HepG2 (cell line): ENCODE measurements around the gene PCSK6. TPM values are rescaled to one million over a fixed set of nuclear protein-coding genes. Genes with fewer than 3 reads are reported as not detected.

Experiments
- ATAC-seq: fragments of 200-7000 bp; cut with Tn5 transposase; 3 replicates; pipeline ENCODE4 v1.9.1; 2020; ENCODE audit warnings: mild to moderate bottlenecking, moderate library complexity
- BruUV-seq: library from RNA; stranded (reverse); fragments of 400-500 nt; replicated peaks from 2 replicates; lab custom pipeline; 2021; lab: Mats Ljungman, UMichigan
- CTCF ChIA-PET: fragments of 300-600 bp; formaldehyde crosslinking; extraction: SDS; loops from one replicate; lab custom pipeline; 2021; ENCODE audit warnings: low total read pairs, inconsistent platforms, low intra/inter-chr PET ratio; lab: Yijun Ruan, JAX
- POLR2A ChIA-PET: fragments of 350-600 bp; sonication (Branson Sonifier 250); formaldehyde crosslinking; loops from one replicate; lab custom pipeline; 2020; ENCODE audit warnings: antibody characterized with exemption, inconsistent platforms; lab: Yijun Ruan, JAX
- DNase-seq: peaks from one replicate; pipeline ENCODE4 v3.0.0-alpha.2; 2015; ENCODE audit warnings: low spot score
- FAIRE-seq: peaks from 3 replicates; lab custom pipeline; 2011; peaks lifted over from hg19 to GRCh38; lab: Jason Lieb, UNC
- H2AFZ ChIP-seq: one replicate; pipeline ENCODE4 v1.6.1; 2011; ENCODE audit warnings: low read length, inconsistent platforms
- H3K27ac ChIP-seq: fragments of 300-600 bp; 3 replicates; pipeline ENCODE4 v1.8.0; 2011; ENCODE audit warnings: mixed run types, mild to moderate bottlenecking, mixed read lengths, low read length, inconsistent platforms; ENCODE audit not compliant: insufficient read depth; ENCODE audit errors: extremely low read length
- H3K27me3 ChIP-seq, 2 experiments: fragments of 200-600 bp in 1 of 2; 2 replicates in 1 of 2; 3 replicates in 1 of 2; pipeline versions ENCODE4 v1.6.0 to v1.8.0; 2011; ENCODE audit warnings: low read length in 2 of 2, mild to moderate bottlenecking in 2 of 2, moderate library complexity in 2 of 2, inconsistent platforms in 1 of 2; ENCODE audit not compliant: insufficient read depth in 2 of 2, control insufficient read depth in 1 of 2
- H3K36me3 ChIP-seq, 2 experiments: fragments of 200-600 bp in 1 of 2; replicated peaks in 1 of 2; 2 replicates in 1 of 2; 3 replicates in 1 of 2; pipeline versions ENCODE4 v1.5.1 to v1.8.0; 2011; ENCODE audit warnings: low read length in 2 of 2, inconsistent platforms in 1 of 2; ENCODE audit not compliant: insufficient read depth in 2 of 2, control insufficient read depth in 1 of 2
- H3K4me1 ChIP-seq: 2 replicates; pipeline ENCODE4 v1.5.1; 2012; ENCODE audit warnings: low read length, inconsistent platforms; ENCODE audit not compliant: insufficient read depth
- H3K4me2 ChIP-seq: 2 replicates; pipeline ENCODE4 v1.6.0; 2011; ENCODE audit warnings: low read depth, low read length, inconsistent platforms
- H3K4me3 ChIP-seq, 3 experiments: fragments of 200-600 bp in 1 of 3; sonication (generic), shearing (Covaris generic) in 1 of 3; replicated peaks in 1 of 3; 2 replicates each; pipeline ENCODE4 v1.5.1; 2011 to 2016; ENCODE audit warnings: low read length in 3 of 3, inconsistent platforms in 2 of 3, low read depth in 2 of 3, mild to moderate bottlenecking in 2 of 3, control low read depth in 1 of 3, mixed read lengths in 1 of 3; ENCODE audit not compliant: insufficient read depth in 1 of 3
- H3K79me2 ChIP-seq: one replicate; pipeline ENCODE4 v1.6.1; 2011; ENCODE audit warnings: low read length, inconsistent platforms; ENCODE audit not compliant: insufficient read depth
- H3K9ac ChIP-seq: 2 replicates; pipeline ENCODE4 v1.6.0; 2011; ENCODE audit warnings: mild to moderate bottlenecking, low read depth, low read length, inconsistent platforms; ENCODE audit not compliant: insufficient read depth
- H3K9me3 ChIP-seq: 2 replicates; pipeline ENCODE4 v1.5.1; 2012; ENCODE audit warnings: mild to moderate bottlenecking, low read length
- H4K20me1 ChIP-seq: 2 replicates; pipeline ENCODE4 v1.6.0; 2011; ENCODE audit warnings: inconsistent platforms, mild to moderate bottlenecking, low read length, moderate library complexity; ENCODE audit not compliant: insufficient read depth
- ASH2L ChIP-seq: fragments of 300-600, 200-600 bp; sonication (generic); IDR thresholded peaks from 2 replicates; pipeline ENCODE4 v1.7.0; 2017; ENCODE audit warnings: low read depth, mild to moderate bottlenecking, moderate library complexity, mixed read lengths, low read length; ENCODE audit not compliant: insufficient read length
- DNMT1 ChIP-seq: sonication (generic); formaldehyde crosslinking; IDR thresholded peaks from 2 replicates; pipeline ENCODE4 v1.5.1; 2020; ENCODE audit warnings: mild to moderate bottlenecking, missing genetic modification reagents
- EED ChIP-seq: sonication (generic); formaldehyde crosslinking; IDR thresholded peaks from 2 replicates; pipeline ENCODE4 v1.5.0; 2020; ENCODE audit warnings: mild to moderate bottlenecking, missing genetic modification reagents
- MED8 ChIP-seq: sonication (generic); formaldehyde crosslinking; IDR thresholded peaks from 2 replicates; pipeline ENCODE4 v1.8.1; 2023; ENCODE audit warnings: mild to moderate bottlenecking, missing genetic modification reagents; ENCODE audit not compliant: insufficient replicate concordance
- YEATS2 ChIP-seq: sonication (generic); formaldehyde crosslinking; IDR thresholded peaks from 2 replicates; pipeline ENCODE4 v1.4.0; 2020; ENCODE audit warnings: missing genetic modification reagents, borderline replicate concordance
- ZKSCAN1 ChIP-seq: fragments of 150-350 bp; IDR thresholded peaks from 2 replicates; pipeline ENCODE4 v1.6.1; 2014; ENCODE audit warnings: low read length
- ZNF672 ChIP-seq: sonication (generic); formaldehyde crosslinking; IDR thresholded peaks from 2 replicates; pipeline ENCODE4 v1.8.1; 2022; ENCODE audit warnings: missing genetic modification reagents
- WGBS: methylation state at CpG from one replicate; pipeline ENCODE4 v1.1.6; 2017; ENCODE audit warnings: low lambda C conversion rate; 5-methylcytosine and 5-hydroxymethylcytosine counted together
- in situ Hi-C: cut with HindIII; loops from 2 replicates; pipeline ENCODE4 v1.10.0; 2017; ENCODE audit warnings: low pct_unique_long_range_greater_than_20kb; ENCODE audit not compliant: extremely low pct_ligation_motif_present
- intact Hi-C: fragments of 100-400 bp; cut with micrococcal nuclease; formaldehyde crosslinking; loops from one replicate; pipeline ENCODE4 v1.10.0; 2022; ENCODE audit not compliant: unreplicated experiment
- polyA plus RNA-seq, 8 experiments: library from polyadenylated mRNA; depleted of rRNA in 3 of 8; stranded (reverse) in 7 of 8; unstranded in 1 of 8; fragments of >200 nt; fragmentation: Illumina TruSeq in 4 of 8; extraction: Trizol in 4 of 8; gene quantifications; 2 replicates each; pipeline versions ENCODE4 v1.2.1 to v1.2.3, GENCODE V29; 2011 to 2016; ENCODE audit warnings: low read depth in 4 of 8, missing spikeins in 1 of 8, mixed read lengths in 1 of 8; ENCODE audit not compliant: insufficient read depth in 1 of 8
- total RNA-seq, 5 experiments: library from RNA; depleted of rRNA; stranded (reverse); fragments of >200 nt; fragmentation: Illumina TruSeq; extraction: Trizol; gene quantifications; 2 replicates each; pipeline ENCODE4 v1.2.3, GENCODE V29; 2016; ENCODE audit warnings: low read depth in 1 of 5
- TF ChIP-seq, protein P1 (sequence below): sonication (generic); formaldehyde crosslinking; IDR thresholded peaks from one replicate; pipeline ENCODE4 v1.5.1; 2020; ENCODE audit warnings: mild to moderate bottlenecking, missing genetic modification reagents; ENCODE audit errors: not compliant biosample characterization

PCSK6 gene
- total and polyA plus RNA-seq, 2 of the 13 experiments (the other 11 are each of a cell fraction or from before 2014, with no cell fraction given), result 56.5 to 155 TPM

- H3K9ac ChIP-seq, result no peak overlapping the region
- H2AFZ ChIP-seq, result no peak overlapping the region
- WGBS, result 98% methylated on average over 15 of the region's 23 CpGs
- DNase-seq (no peak), FAIRE-seq (no peak), ATAC-seq (no peak)
- in situ Hi-C loops, result no loop called here
- BruUV-seq, result no TSS peak
- no peaks in the 10 kb centered on the region for H3K79me2 ChIP-seq
- H4K20me1 ChIP-seq, result peaks cover 4% of the 10 kb centered on the region; the same call in 1 of the 2 replicates
- H3K9me3 ChIP-seq, result no peaks in the 10 kb centered on the region
- no peaks in the 10 kb centered on the region for H3K4me1 ChIP-seq
- TF ChIP-seq DNMT1 (CRISPR knock-in tag), result no peak
- TF ChIP-seq ASH2L, result no peak
- TF ChIP-seq YEATS2 (CRISPR knock-in tag), result no peak
- no peak for TF ChIP-seq ZKSCAN1
- TF ChIP-seq MED8, result no peak
- ChIA-PET POLR2A (no interaction called here), CTCF (no interaction called here)
- H3K36me3 ChIP-seq, result peaks cover 13 to 60% of the 10 kb centered on the region in 2 experiments
- H3K27me3 ChIP-seq, result no peaks in the 10 kb centered on the region
- no peak overlapping the region for H3K4me3 ChIP-seq
- no peak overlapping the region for H3K4me2 ChIP-seq
- no peak overlapping the region for H3K27ac ChIP-seq
- intact Hi-C loops, result no loop called here
Measured at GRCh38 chr15:101355678-101356464, 133.6 kb downstream of the PCSK6 start.

- Histone ChIP-seq H3K4me1 (no peaks in the 10 kb centered on the region), H3K9me3 (no peaks in the 10 kb centered on the region), H3K9ac (no peak overlapping the region), H4K20me1 (peaks cover 4% of the 10 kb centered on the region; the same call in 1 of the 2 replicates), H3K79me2 (no peaks in the 10 kb centered on the region), H3K27ac (no peak overlapping the region), H3K4me2 (no peak overlapping the region), H3K4me3 (no peak overlapping the region), H2AFZ (no peak overlapping the region), H3K27me3 (no peaks in the 10 kb centered on the region), H3K36me3 (peaks cover 11 to 63% of the 10 kb centered on the region in 2 experiments)
- intact Hi-C loops (no loop called here), in situ Hi-C loops (no loop called here)
- ChIA-PET CTCF (no interaction called here), POLR2A (no interaction called here)
- no peak for FAIRE-seq
- DNase-seq, result no peak
- ATAC-seq, result no peak
- 96% methylated on average over 5 of the region's 5 CpGs for WGBS
- no TSS peak for BruUV-seq
- TF ChIP-seq, protein P1, sequence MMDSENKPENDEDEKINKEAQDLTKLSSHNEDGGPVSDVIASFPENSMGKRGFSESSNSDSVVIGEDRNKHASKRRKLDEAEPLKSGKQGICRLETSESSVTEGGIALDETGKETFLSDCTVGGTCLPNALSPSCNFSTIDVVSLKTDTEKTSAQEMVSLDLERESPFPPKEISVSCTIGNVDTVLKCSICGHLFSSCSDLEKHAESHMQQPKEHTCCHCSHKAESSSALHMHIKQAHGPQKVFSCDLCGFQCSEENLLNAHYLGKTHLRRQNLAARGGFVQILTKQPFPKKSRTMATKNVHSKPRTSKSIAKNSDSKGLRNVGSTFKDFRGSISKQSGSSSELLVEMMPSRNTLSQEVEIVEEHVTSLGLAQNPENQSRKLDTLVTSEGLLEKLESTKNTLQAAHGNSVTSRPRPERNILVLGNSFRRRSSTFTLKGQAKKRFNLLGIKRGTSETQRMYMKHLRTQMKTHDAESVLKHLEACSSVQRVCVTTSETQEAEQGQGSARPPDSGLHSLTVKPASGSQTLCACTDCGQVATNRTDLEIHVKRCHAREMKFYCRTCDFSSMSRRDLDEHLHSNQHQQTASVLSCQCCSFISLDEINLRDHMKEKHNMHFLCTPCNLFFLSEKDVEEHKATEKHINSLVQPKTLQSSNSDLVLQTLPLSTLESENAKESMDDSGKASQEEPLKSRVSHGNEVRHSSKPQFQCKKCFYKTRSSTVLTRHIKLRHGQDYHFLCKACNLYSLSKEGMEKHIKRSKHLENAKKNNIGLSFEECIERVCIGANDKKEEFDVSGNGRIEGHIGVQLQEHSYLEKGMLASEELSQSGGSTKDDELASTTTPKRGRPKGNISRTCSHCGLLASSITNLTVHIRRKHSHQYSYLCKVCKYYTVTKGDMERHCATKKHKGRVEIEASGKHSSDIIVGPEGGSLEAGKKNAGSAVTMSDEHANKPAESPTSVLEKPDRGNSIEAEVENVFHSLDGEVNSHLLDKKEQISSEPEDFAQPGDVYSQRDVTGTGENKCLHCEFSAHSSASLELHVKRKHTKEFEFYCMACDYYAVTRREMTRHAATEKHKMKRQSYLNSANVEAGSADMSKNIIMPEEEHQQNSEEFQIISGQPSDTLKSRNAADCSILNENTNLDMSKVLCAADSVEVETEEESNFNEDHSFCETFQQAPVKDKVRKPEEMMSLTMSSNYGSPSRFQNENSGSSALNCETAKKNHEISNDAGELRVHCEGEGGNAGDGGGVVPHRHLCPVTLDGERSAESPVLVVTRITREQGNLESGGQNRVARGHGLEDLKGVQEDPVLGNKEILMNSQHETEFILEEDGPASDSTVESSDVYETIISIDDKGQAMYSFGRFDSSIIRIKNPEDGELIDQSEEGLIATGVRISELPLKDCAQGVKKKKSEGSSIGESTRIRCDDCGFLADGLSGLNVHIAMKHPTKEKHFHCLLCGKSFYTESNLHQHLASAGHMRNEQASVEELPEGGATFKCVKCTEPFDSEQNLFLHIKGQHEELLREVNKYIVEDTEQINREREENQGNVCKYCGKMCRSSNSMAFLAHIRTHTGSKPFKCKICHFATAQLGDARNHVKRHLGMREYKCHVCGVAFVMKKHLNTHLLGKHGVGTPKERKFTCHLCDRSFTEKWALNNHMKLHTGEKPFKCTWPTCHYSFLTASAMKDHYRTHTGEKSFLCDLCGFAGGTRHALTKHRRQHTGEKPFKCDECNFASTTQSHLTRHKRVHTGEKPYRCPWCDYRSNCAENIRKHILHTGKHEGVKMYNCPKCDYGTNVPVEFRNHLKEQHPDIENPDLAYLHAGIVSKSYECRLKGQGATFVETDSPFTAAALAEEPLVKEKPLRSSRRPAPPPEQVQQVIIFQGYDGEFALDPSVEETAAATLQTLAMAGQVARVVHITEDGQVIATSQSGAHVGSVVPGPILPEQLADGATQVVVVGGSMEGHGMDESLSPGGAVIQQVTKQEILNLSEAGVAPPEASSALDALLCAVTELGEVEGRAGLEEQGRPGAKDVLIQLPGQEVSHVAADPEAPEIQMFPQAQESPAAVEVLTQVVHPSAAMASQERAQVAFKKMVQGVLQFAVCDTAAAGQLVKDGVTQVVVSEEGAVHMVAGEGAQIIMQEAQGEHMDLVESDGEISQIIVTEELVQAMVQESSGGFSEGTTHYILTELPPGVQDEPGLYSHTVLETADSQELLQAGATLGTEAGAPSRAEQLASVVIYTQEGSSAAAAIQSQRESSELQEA, result no peak
- no peak for TF ChIP-seq EED (CRISPR knock-in tag)
- TF ChIP-seq ZNF672 (CRISPR knock-in tag), result no peak
Measured at GRCh38 chr15:101354891-101355623, 134.4 kb downstream of the PCSK6 start.
